K562 (cell line): ENCODE measurements around the gene GFOD1. TPM values are rescaled to one million over a fixed set of nuclear protein-coding genes. Genes with fewer than 3 reads are reported as not detected.

ENCODE experiments used
- BRF1 ChIP-seq: IDR thresholded peaks from 3 replicates; pipeline ENCODE4 v1.6.1; 2011; ENCODE audit warnings: borderline replicate concordance, mild to moderate bottlenecking; ENCODE audit not compliant: insufficient read length; ENCODE audit errors: extremely low read depth
- CC2D1A ChIP-seq: fragments of 450-650 bp; IDR thresholded peaks from 2 replicates; pipeline ENCODE4 v1.6.1; 2017; ENCODE audit warnings: mild to moderate bottlenecking
- CREM ChIP-seq: IDR thresholded peaks from 2 replicates; pipeline ENCODE4 v1.6.1; 2014; ENCODE audit warnings: antibody characterized with exemption, low read depth
- ESRRA ChIP-seq: fragments of 450-650 bp; IDR thresholded peaks from 2 replicates; pipeline ENCODE4 v1.6.1; 2014; ENCODE audit warnings: low read depth, mild to moderate bottlenecking, moderate library complexity, borderline replicate concordance
- EWSR1 ChIP-seq: fragments of 450-650 bp; IDR thresholded peaks from 2 replicates; pipeline ENCODE4 v1.6.1; 2018; ENCODE audit warnings: borderline replicate concordance, mild to moderate bottlenecking, low read depth, moderate library complexity; ENCODE audit not compliant: partially characterized antibody
- EZH2 ChIP-seq: IDR thresholded peaks from 2 replicates; pipeline ENCODE4 v1.6.1; 2012; ENCODE audit warnings: low read depth, mild to moderate bottlenecking, inconsistent platforms, low read length, borderline replicate concordance
- GATA2 ChIP-seq: sonication (generic); formaldehyde crosslinking; IDR thresholded peaks from 2 replicates; pipeline ENCODE4 v1.4.0; 2020; ENCODE audit warnings: mild to moderate bottlenecking, missing genetic modification reagents
- HDGF ChIP-seq: fragments of 450-650 bp; IDR thresholded peaks from 2 replicates; pipeline ENCODE4 v1.6.1; 2016
- LEF1 ChIP-seq: fragments of 450-650 bp; IDR thresholded peaks from 2 replicates; pipeline ENCODE4 v1.6.1; 2016; ENCODE audit warnings: mild to moderate bottlenecking
- SPI1 ChIP-seq: IDR thresholded peaks from 2 replicates; pipeline ENCODE4 v1.6.1; 2011; ENCODE audit warnings: low read depth, low read length, control low read depth, borderline replicate concordance
- SUPT5H ChIP-seq: fragments of 450-650 bp; IDR thresholded peaks from 2 replicates; pipeline ENCODE4 v1.6.1; 2016
- TCF3 ChIP-seq: sonication (generic); formaldehyde crosslinking; IDR thresholded peaks from 2 replicates; pipeline ENCODE4 v1.4.0; 2020; ENCODE audit warnings: mild to moderate bottlenecking, missing genetic modification reagents
- THRAP3 ChIP-seq: fragments of 450-650 bp; IDR thresholded peaks from 2 replicates; pipeline ENCODE4 v1.6.1; 2016; ENCODE audit warnings: mild to moderate bottlenecking, inconsistent platforms, borderline replicate concordance
- ZEB2 ChIP-seq: fragments of 450-650 bp; IDR thresholded peaks from 2 replicates; pipeline ENCODE4 v1.6.1; 2016
- ZNF644 ChIP-seq: fragments of 200-800 bp; sonication (Bioruptor generic); IDR thresholded peaks from 2 replicates; pipeline ENCODE4 v1.6.1; 2016; ENCODE audit warnings: low read depth, missing genetic modification characterization, missing compliant biosample characterization
- polyA plus RNA-seq, 8 experiments: library from polyadenylated mRNA; depleted of rRNA in 4 of 8; stranded (reverse) in 5 of 8; unstranded in 3 of 8; fragments of >200 nt; fragmentation: Nextera tagmentation in 2 of 8; fragmentation: Illumina TruSeq in 1 of 8; extraction: Ambion mirVana in 2 of 8; extraction: Trizol in 1 of 8; gene quantifications; 2 replicates each; pipeline versions ENCODE4 v1.2.1 to v1.2.3, GENCODE V29; 2011 to 2014; ENCODE audit warnings: inconsistent platforms in 1 of 8, missing spikeins in 1 of 8
- total RNA-seq, 7 experiments: library from RNA; depleted of rRNA in 6 of 7; stranded (reverse); fragments of >200 nt in 6 of 7; fragmentation: Illumina TruSeq in 2 of 7; extraction: Trizol in 2 of 7; gene quantifications; 2 replicates each; pipeline versions ENCODE4 v1.2.1 to v1.2.3, GENCODE V29; 2011 to 2021; ENCODE audit warnings: low replicate concordance in 1 of 7
- TF ChIP-seq, protein P1 (sequence below): fragments of 200-800 bp; sonication (Bioruptor generic); IDR thresholded peaks from 2 replicates; pipeline ENCODE4 v1.6.1; 2017; ENCODE audit warnings: missing genetic modification characterization, missing compliant biosample characterization
- TF ChIP-seq, protein P2 (sequence below): sonication (generic); formaldehyde crosslinking; IDR thresholded peaks from 2 replicates; pipeline ENCODE4 v1.8.0; 2022; ENCODE audit warnings: mild to moderate bottlenecking, missing genetic modification reagents
- TF ChIP-seq, protein P3 (sequence below): sonication (generic); IDR thresholded peaks from 2 replicates; pipeline ENCODE4 v1.6.1; 2016
- TF ChIP-seq, protein P4 (sequence below), 2 experiments: IDR thresholded peaks; 2 replicates each; pipeline ENCODE4 v1.6.1; 2012; ENCODE audit warnings: improper control_type of control experiment in 2 of 2, low read depth in 2 of 2, low read length in 2 of 2, borderline replicate concordance in 1 of 2
- TF ChIP-seq, protein P5 (sequence below), 2 experiments: fragments of 450-650 bp; IDR thresholded peaks; 2 replicates each; pipeline ENCODE4 v1.6.1; 2016
- TF ChIP-seq, protein P6 (sequence below): IDR thresholded peaks from 2 replicates; pipeline ENCODE4 v1.6.1; 2011; ENCODE audit not compliant: insufficient read length; ENCODE audit errors: extremely low read depth

The GFOD1 gene
- total and polyA plus RNA-seq, 9 of the 15 experiments (the other 6 are each of a cell fraction or from before 2014, with no cell fraction given) = 3.8 to 12.0 (median 8.2) TPM

DNA sequence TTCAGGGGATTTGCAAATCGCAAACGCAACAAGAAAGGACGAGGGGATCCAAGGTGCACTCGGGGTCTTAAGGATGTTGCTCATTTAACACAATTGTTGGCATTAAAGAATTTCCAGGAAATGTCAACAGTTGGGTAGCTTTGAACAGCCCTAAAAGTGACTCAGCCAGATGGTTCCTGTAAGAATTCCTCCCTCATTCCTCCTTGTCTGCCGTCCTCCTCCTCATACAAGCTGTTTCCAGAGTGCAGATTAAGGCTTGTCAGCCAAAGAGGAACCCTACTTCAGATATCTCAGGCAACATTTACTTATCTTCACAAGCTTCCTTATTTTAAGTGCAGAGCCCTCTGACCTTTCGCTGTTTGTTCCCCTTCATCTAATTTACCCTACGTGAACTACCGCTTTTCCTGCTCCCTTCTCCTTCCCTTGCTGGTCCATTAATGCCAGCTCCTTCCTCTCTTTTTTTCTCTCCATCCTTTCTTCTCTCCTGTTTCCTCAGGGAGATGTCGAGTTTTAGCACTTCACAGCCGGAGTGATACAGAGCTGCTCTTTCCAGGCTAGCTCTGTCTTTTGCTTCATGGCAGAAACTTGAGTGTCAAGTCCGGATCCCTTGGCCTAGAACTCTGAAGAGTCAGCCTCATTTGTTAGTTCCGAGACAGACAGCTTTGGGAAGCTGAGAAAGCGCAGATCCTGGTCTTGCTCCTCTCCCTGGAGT lies 132.9 kb downstream of the GFOD1 start (continued):
- TF ChIP-seq, protein P1, sequence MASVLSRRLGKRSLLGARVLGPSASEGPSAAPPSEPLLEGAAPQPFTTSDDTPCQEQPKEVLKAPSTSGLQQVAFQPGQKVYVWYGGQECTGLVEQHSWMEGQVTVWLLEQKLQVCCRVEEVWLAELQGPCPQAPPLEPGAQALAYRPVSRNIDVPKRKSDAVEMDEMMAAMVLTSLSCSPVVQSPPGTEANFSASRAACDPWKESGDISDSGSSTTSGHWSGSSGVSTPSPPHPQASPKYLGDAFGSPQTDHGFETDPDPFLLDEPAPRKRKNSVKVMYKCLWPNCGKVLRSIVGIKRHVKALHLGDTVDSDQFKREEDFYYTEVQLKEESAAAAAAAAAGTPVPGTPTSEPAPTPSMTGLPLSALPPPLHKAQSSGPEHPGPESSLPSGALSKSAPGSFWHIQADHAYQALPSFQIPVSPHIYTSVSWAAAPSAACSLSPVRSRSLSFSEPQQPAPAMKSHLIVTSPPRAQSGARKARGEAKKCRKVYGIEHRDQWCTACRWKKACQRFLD (CRISPR knock-in tag) = peak; percentile 65; the same call in 1 of the 2 replicates
- TF ChIP-seq EWSR1 (no peak), ZEB2 (peak; percentile 90), LEF1 (peak; percentile 76), BRF1 (no peak), TCF3 (peak; percentile 91), SPI1 (peak; percentile 96), CREM (peak; percentile 79), ESRRA (peak; percentile 76; the same call in 1 of the 2 replicates), HDGF (no peak), SUPT5H (no peak), THRAP3 (no peak), ZNF644 (peak; percentile 73; the same call in 1 of the 2 replicates), EZH2 (no peak), CC2D1A (peak; percentile 86; the same call in 1 of the 2 replicates), GATA2 (CRISPR knock-in tag) (peak; percentile 77)
- TF ChIP-seq, protein P2, sequence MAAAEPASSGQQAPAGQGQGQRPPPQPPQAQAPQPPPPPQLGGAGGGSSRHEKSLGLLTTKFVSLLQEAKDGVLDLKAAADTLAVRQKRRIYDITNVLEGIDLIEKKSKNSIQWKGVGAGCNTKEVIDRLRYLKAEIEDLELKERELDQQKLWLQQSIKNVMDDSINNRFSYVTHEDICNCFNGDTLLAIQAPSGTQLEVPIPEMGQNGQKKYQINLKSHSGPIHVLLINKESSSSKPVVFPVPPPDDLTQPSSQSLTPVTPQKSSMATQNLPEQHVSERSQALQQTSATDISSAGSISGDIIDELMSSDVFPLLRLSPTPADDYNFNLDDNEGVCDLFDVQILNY = no peak
- TF ChIP-seq, protein P3, sequence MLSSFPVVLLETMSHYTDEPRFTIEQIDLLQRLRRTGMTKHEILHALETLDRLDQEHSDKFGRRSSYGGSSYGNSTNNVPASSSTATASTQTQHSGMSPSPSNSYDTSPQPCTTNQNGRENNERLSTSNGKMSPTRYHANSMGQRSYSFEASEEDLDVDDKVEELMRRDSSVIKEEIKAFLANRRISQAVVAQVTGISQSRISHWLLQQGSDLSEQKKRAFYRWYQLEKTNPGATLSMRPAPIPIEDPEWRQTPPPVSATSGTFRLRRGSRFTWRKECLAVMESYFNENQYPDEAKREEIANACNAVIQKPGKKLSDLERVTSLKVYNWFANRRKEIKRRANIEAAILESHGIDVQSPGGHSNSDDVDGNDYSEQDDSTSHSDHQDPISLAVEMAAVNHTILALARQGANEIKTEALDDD = peak; percentile 50; the same call in 1 of the 2 replicates
- TF ChIP-seq, protein P4, sequence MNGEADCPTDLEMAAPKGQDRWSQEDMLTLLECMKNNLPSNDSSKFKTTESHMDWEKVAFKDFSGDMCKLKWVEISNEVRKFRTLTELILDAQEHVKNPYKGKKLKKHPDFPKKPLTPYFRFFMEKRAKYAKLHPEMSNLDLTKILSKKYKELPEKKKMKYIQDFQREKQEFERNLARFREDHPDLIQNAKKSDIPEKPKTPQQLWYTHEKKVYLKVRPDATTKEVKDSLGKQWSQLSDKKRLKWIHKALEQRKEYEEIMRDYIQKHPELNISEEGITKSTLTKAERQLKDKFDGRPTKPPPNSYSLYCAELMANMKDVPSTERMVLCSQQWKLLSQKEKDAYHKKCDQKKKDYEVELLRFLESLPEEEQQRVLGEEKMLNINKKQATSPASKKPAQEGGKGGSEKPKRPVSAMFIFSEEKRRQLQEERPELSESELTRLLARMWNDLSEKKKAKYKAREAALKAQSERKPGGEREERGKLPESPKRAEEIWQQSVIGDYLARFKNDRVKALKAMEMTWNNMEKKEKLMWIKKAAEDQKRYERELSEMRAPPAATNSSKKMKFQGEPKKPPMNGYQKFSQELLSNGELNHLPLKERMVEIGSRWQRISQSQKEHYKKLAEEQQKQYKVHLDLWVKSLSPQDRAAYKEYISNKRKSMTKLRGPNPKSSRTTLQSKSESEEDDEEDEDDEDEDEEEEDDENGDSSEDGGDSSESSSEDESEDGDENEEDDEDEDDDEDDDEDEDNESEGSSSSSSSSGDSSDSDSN (IDR thresholded peaks at IDR 0.05; ENCODE audit: borderline replicate concordance in 1 of 2, low read depth in 2 of 2, low read length in 2 of 2) = 0 out of 4 replicates have a peak, but pooled peaks of 1 of the 2 experiments have one; percentile 36
- TF ChIP-seq, protein P5, sequence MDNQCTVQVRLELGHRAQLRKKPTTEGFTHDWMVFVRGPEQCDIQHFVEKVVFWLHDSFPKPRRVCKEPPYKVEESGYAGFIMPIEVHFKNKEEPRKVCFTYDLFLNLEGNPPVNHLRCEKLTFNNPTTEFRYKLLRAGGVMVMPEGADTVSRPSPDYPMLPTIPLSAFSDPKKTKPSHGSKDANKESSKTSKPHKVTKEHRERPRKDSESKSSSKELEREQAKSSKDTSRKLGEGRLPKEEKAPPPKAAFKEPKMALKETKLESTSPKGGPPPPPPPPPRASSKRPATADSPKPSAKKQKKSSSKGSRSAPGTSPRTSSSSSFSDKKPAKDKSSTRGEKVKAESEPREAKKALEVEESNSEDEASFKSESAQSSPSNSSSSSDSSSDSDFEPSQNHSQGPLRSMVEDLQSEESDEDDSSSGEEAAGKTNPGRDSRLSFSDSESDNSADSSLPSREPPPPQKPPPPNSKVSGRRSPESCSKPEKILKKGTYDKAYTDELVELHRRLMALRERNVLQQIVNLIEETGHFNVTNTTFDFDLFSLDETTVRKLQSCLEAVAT (IDR thresholded peaks at IDR 0.05) = peak in 1 of 2 experiments; percentile 68; a peak in 1 of 4 replicates
- TF ChIP-seq, protein P6, sequence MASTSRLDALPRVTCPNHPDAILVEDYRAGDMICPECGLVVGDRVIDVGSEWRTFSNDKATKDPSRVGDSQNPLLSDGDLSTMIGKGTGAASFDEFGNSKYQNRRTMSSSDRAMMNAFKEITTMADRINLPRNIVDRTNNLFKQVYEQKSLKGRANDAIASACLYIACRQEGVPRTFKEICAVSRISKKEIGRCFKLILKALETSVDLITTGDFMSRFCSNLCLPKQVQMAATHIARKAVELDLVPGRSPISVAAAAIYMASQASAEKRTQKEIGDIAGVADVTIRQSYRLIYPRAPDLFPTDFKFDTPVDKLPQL = no peak
